ENCODE data around the gene LIPI.

DNA sequence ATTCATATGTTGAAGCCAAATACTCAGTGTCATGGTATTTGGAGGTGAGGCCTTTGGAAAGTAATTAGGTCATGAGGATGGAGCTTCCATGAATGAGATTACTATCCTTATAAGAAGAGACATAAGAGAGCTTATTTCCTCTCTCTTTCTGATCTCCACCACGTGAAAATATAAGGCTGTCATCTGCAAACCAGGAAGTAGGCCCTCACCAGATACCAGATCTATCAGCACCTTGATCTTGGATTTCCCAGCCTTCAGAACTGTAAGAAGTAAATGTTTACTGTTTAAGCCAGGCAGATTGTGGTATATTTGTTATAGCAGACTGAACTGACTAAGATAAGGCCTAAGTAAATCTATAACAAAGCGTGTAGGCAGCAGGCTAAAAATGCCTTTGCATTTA is 30.5 kb upstream of the LIPI start:
- TF ChIP-seq, protein P1, sequence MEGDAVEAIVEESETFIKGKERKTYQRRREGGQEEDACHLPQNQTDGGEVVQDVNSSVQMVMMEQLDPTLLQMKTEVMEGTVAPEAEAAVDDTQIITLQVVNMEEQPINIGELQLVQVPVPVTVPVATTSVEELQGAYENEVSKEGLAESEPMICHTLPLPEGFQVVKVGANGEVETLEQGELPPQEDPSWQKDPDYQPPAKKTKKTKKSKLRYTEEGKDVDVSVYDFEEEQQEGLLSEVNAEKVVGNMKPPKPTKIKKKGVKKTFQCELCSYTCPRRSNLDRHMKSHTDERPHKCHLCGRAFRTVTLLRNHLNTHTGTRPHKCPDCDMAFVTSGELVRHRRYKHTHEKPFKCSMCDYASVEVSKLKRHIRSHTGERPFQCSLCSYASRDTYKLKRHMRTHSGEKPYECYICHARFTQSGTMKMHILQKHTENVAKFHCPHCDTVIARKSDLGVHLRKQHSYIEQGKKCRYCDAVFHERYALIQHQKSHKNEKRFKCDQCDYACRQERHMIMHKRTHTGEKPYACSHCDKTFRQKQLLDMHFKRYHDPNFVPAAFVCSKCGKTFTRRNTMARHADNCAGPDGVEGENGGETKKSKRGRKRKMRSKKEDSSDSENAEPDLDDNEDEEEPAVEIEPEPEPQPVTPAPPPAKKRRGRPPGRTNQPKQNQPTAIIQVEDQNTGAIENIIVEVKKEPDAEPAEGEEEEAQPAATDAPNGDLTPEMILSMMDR (conservative IDR thresholded peaks at IDR 0.05; ENCODE audit: low read depth in 2 of 2), result no peak
- TF ChIP-seq EZH2 (IDR thresholded peaks at IDR 0.05; ENCODE audit: low read depth, unreplicated experiment), result no peak

Data from GM23338 (cell line).